HG03558 (cell line): ENCODE results near the gene CDKN2B.

Experiments
- ATAC-seq: cut with Tn5 transposase; IDR thresholded peaks from one replicate; pipeline ENCODE4 v1.9.1; 2021; ENCODE audit warnings: moderate number of reproducible peaks; ENCODE audit not compliant: unreplicated experiment; ENCODE audit errors: extremely low read depth

The CDKN2B gene

DNA sequence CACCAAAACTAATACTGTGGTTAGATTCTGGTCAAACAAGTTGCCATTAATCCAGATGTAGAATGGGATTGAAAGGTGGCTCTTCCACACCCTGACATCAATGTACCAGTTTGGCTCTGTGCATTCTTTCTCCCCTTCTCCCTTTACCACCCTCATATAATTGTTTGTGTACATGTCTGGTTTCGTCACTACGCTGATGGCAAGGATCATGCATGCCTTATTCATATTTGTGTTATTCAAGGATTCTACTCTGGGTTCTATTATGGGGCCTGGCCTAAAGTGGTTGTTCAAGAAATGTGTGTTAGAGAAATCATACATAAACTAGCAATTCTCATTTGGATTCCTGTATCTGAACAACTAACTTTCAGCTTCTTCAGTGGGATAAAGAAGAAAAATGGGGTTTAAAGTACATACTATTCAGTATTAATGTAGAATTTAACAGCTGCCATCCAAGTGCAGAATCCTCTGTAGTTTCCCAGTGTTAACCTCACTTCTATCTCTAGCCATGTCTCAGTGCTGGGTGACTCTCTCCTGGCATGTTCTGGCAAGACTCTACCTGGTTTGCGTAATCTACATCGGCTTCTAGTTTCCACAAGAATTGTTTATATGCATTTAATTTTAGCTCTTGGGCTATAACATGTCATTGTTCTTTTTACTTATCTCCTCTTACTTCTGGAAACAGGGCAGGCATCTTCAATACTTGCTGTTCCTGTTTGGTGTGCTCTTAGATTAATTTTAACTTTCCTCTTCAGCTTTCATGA, 27.9 kb upstream of the CDKN2B start:
- no peak for ATAC-seq

DNA sequence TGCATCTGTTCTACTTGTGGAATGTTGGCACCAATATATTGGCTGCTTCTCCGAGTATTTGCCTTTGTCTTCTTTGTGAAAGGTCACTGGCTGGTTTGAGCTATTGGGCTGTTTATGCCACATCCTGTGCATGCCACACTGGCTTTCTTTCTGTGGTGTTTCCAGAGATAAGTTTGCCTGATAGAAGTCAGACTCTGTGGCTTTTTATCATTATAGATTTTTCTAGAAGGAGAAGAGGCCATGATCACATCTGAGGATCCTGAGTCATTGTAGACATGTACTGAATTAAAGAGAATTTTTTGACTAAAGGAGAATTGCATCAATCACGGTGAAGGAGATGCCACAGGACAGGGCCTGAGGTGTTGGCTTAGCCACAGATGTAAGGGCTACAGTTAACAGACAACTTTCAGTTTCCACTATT, 26.5 kb upstream of the CDKN2B start:
- no peak for ATAC-seq

DNA sequence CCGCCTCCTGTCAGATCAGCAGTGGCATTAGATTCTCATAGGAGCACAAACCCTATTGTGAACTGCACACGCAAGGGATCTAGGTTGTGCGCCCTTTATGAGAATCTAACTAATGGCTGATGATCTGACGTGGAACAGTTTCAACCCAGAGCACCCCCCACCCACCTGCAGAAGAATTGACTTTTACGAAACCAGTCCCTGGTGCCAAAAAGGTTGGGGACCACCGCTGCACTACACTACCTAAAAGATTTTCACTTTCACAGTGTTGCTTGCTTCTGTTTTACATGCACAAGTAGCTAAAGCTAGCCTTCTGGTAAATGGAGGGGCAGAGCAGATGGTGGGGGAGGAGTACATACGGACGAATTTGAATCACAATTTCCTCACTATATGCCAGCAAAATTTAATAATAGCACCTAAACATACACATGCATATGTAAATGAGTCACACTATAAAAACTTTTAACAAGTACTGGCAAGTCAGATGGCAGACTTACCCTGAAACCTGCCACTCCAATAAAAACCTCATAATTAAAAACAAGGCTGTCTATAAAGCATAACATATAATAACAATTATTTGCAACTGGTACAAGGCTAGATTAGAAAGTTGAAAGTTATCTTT, 24.0 kb upstream of the CDKN2B start:
- ATAC-seq, result no peak

DNA sequence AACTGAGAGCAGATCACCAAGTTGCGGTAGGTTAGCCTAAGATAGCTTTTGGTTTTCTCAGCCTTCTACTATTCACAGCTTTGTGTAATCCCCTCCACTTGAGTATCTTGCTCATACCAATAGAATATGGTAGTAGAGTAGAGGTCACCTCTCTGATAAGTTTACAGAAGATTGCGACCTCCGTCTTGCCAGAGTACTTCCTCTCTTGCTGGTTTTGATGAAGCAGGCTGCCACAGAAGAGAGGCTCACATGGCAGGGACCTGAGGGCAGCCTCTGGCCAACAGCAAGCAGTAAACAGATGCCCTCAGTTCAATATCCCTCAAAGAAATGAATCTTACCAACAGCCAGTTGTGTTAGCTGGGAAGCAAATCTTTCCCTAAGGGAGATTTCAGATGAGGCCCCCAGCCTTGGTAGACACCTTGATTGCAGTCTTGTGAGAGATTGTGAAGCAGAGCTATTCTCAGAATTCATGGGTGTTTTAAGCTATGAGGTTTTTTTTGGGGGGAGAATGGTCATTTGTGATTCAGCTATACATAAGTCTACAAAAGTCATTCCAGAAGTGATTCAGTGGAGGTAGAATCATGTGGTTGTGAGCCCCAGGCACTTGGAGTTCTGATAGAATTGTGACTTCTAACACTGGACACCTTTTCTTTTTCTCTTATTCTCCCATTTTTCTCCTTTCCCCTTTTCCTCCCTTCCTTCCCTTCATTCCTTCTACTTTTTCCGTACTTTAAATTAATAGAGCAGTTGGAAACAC, 22.7 kb upstream of the CDKN2B start:
- no peak for ATAC-seq

DNA sequence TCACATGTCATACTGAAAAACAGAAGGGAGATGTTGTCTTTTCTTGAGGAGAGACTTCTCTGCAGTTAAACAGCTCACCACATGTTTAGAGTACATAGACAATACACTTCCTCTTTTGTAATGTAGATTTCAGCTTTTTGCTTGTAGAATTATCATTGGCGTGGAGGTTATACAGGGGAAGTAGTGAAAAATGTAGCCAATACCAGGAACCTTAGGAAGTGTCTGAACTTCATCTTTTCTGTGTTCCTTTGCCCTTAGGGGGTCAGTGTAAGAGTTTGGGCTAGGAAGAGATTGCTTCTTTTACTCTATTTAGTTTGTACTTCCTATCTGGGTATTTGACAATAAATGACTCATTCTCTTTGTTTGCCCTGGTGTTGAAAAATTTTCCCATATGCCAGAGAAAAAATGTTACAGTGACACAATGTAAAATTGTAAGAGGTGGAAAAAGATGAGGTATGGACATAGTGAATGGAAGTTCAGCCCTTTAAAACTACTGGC, 21.0 kb upstream of the CDKN2B start:
- no peak for ATAC-seq

DNA sequence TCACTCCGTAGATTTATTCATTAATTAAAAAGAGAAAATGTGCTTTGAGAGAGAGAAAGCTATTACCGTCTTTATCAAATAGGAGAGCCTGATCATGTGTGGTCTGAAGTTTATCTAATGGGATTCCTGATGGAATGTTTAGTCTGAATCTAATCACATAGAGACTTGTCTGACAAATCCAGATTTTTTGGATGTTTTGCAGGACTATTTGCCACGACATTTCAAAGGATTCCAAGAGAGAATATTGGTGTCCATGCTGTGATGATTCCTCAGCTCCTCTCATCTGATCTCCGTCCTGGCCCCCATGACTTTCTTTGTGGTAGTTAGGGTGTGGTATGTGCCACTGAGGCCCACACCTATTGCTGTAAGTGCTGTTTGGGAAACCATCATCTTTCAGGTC, 20.1 kb upstream of the CDKN2B start:
- no peak for ATAC-seq

DNA sequence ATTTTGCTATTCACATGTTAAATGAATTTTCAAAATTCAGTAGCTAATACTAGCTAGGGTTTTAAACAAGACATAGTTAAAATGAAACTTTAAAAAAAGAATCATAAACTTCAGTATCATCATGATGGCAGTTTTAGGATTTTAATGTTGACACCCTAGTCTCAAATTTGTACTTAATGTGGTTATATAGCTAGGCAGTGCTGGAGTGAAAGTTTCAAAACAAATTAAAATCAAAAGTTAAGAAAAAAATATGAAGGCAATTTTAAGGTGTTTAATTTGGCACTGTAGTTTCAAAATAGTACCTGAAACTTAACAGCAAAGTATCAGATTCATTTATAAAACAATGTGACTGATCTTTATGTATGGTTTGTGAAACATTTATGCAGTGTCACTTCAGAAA, 19.3 kb upstream of the CDKN2B start:
- ATAC-seq, result no peak

DNA sequence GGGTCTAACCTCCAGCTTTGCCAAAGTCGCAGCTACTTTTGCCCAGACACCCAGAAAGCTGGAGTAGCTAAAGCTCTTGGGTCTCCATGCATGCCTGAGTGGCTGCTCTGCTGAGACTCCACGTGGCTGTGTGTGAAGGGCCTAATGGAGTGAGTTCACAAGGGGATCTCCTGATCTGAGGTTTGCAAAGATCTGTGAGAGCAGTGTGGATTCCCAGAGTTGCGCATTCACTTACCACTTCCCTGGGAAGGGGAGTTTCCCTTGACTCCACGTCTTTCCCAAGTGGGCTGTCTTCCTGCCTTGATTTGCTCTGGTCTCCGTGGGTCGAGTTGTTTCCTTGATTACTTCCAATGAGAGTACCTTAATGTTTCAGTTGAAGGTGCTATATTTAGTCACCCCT, 17.6 kb upstream of the CDKN2B start:
- no peak for ATAC-seq

DNA sequence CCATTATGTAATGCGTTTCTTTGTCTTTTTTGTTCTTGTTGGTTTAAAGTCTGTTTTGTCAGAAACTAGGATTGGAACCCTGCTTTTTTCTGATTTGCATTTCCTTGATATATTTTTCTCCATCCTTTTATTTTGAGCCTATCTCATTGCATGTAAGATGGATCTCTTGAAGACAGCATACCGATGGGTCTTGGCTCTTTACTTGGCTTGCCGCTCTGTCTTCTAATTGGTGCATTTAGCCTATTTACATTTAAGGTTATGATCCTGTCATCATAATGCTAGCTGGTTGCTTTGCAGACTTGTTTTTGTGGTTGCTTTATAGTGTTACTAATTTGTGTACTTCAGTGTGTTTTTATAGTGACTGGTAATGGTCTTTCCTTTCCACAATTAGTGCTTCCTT, 13.3 kb upstream of the CDKN2B start:
- no peak for ATAC-seq

DNA sequence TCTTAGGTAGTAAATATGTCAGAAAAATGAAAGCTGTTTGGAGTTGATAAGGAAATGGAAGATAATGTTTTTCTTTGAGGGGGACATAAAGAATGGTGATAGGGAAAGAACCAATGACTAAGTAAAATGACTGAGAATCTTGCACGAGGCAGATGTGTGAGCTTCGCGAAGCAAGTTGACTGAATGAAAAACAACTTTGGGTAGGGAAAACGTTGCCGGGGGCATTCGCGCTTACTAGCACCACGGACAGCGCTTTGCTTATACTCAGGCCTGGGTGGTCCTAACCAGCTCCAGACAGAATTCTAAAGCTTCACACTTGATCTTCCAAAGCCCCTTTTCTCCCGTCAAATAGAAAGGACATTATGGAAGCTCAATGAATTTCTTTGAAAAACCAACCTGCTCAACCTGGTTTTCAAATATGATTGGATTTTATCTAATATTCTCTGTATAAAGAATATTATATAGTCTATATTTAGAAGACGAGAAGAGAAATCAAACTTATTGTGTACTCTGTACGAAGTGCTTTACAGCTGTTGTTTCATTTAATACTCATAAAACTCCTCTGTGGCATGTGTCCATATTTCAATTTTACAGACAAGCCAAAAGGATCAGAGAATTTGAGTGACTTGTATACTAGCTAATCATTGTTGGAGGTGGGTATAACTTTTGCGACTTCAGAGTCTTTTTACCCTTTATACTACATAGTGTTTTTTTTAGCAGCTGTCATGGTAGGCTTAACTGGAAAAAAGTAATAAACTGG, 1.9 kb upstream of the CDKN2B start:
- no peak for ATAC-seq

DNA sequence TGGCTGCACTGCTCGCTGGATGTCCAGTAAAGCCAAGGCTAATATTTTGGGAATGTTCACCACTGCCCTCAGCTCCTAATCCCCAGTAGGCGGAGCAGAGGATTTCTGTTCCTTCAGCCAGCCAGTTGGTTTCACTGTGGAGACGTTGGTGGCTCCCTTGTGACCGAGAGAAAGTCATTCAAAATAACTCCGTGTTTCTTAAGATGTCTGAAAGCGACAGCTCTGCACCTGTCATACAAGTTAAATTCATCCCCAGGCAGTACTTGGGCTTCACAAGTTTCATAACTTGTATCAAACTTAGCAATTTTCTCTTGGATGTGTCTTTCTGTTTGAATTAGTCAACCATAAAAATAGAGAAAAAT, 382 bp upstream of the CDKN2B start:
- ATAC-seq, result no peak

DNA sequence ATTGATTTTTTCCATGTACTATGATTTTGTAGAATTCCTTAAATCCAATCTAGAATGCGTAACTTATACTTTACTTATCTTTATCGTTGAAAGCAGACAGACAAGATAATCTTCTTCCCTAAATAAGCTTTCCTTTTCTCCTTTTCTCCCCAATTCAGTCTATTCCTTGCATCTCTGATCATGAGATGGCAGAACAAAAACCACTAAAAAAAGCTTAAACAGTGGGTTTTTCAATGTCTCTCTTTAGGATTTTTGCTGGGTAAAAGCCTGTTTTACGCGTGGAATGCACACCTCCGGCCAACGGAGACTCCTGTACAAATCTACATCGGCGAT, 755 bp downstream of the CDKN2B start:
- no peak for ATAC-seq

DNA sequence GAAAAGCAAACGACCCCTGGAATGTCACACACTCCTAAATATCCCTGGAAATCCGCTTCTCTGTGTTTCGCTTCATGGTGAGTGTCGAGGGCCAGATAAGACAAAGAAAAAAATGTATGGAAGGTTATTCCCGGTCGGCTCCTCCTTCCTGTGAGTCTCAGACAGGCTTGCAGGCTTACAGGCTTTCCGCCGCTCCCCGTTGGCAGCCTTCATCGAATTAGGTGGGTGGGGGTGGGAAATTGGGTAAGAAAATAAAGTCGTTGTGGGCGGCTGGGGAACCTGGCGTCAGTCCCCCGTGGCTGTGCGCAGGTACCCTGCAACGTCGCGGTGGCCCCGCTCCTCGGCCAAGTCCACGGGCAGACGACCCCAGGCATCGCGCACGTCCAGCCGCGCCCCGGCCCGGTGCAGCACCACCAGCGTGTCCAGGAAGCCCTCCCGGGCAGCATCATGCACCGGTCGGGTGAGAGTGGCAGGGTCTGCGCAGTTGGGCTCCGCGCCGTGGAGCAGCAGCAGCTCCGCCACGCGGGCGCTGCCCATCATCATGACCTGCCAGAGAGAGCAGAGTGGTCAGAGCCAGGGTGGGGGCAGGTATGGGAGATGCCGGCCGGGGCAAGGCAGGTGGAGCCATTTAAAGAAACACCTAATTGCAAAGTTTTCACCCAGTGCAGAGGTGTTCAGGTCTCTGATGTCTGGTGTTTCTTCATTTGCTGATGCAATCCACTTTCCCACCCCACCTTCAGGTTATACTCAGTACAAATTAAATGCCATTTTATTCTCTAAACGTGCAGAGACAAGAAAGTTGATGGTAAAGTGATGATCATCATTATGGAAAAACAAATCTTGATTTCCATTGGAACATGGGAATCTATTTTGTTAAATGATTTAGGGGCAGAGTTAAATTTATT, 3.2 kb downstream of the CDKN2B start:
- ATAC-seq, result no peak

DNA sequence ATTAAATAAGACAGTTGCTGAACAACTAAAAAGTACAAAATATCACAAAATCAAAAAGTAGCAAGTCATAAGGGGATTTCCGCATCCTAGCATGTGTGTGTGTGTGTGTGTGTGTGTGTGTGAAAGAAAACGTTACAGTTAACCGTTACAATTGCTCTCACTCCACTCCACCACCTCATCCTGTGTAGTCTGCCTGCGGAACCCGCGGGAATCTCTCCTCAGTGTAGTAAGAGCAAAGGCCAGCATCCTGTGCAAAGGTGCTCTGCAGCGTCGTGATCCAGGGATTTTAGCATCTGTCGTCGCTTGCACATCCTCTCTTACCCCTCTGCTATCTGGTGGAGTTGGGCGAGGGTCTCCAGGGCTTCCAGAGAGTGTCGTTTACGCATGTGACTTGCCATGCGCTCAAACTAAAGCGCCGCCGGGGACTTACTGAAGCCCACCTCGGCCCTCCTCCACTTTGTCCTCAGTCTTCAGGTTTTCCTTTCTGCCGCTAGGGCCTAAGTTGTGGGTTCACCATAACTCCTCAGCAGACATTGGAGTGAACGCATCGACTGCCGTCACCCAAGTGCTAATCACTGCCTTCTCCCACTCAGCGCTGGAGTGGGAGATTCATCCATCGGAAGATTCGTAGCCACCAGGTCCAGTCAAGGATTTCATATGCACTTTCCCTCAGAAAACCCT, 3.9 kb downstream of the CDKN2B start:
- no peak for ATAC-seq

DNA sequence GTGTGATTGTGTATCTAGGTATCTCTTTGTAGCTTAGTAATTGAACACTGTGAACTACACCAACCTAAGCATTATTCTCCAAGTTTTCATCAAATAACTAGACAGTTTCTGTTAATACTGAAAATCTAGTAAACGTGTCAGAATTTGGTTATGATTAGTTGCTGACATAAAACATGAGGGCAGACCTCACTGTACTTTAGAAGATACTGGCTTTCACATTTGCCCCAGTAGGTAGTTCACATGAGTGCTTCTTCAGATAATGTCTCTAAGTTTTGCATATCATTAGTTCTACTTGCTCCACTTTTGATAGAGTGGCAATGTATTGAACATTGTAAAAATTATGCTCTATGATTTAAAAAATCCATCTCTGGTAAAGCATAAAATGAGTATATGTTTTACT, 7.1 kb downstream of the CDKN2B start:
- no peak for ATAC-seq

DNA sequence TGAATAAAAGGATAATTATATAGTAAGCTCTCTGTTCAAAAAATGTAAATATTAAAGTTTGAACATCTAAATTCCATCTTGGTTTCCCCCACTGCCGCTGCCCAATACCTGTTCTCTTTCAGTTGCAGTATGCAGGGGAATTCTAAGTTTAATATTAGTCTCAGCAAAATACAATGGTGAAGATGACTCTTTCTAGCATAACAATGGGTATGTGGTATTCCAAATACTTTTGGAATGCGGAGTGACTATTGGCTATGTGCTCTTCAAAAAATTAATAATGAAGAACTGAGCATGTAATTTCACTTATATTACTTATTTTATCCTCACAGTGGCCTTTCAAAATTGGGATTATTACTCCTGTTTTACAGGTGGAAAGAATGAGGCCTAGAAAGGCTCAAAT, 11.1 kb downstream of the CDKN2B start:
- ATAC-seq, result no peak

DNA sequence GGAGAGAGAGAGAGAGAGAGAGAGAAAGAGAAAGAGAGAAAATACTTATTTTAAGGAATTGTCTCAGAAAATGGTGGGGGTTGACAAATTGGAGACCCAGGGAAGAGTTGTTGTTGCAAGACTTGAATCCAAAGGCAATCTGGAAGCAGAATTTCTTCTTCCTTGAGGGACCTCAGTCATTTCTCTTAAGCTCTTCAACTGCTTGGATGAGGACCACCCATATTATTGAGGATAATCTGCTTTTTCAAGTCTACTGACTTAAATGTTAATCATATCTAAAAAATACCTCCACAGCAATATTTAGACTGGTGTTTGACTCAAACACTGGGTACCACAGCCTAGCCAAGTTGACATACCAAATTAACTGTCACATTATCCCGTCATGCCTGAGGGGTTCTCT, 11.6 kb downstream of the CDKN2B start:
- no peak for ATAC-seq

DNA sequence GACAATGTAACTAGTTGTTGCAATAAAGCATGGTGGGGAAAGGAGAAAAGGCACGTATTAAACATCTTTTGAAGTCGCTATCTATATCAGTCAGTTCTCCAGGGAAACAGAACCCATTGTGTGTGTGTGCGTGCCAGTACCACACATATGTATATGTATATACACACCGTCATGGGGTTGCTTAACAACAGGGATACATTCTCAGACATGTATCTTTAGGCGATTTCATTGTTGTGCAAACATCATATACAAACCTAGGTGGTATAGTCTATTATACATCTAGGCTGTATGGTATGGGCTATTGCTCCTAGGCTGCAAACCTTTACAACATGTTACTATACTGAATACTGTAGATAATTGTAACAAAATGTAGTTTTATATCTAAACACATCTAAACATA, 12.2 kb downstream of the CDKN2B start:
- ATAC-seq, result no peak

DNA sequence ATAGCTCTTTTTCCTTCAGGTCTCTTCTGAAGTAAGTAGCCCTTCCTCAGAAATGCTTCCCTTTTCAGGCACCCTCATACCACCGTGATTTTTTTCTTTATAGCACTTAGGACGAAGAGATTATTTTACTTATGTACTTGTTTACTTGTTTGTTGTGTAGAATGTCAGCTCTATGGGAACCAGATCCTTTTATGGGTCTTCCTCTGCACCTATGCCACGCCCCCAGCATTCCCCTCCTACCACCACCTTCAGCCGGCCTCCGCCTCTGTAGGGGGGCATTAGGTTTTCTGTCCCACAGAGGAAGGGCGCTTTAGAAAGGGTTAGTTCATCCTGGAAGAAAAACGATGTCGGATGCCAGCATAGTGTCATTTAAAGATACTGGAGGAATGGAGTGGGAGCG, 12.7 kb downstream of the CDKN2B start:
- no peak for ATAC-seq
